Skeletal muscle cell (primary cell): ENCODE data around the gene ACBD6.
"Not testable (repeated sequence)": the region's sequence is repeated elsewhere in the genome, so short reads cannot be mapped to it uniquely, and the experiment has no call there.

Experiments
- DNase-seq: peaks from one replicate; pipeline ENCODE4 v3.0.0-alpha.2; 2010; ENCODE audit warnings: low read depth
- H3K4me3 ChIP-seq: 2 replicates; pipeline ENCODE4 v1.5.1; 2011; ENCODE audit warnings: low read depth, mild to moderate bottlenecking, control low read depth, low read length, moderate library complexity

Gene ACBD6

GRCh38 chr1:180502361-180503279 is at the start of gene ACBD6:
Gene ACBD6 (minus strand): TSS chr1:180502577. CDS start chr1:180502266, 311 bp downstream.
- peak; percentile 56 for DNase-seq
- H3K4me3 ChIP-seq = peak within 1 kb of the TSS; percentile 97

DNA sequence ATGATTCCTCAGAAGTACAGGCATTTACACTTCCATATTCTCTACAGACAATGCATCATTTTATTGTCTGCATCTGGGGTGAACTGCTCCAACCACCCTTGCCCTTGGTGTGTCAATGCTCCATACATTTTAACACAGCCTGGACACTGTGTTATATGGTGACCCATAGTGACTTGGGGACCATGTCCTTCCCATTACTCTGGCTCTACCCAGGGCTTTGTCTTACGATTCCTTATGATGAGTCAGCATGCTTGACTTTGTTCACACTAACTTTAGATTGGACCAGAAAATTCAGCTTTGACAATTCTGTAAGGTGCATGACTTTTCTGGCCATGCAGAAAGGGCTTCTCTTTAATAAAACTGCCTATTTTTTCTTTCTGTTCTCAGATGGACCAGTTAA is 49.6 kb upstream of the ACBD6 start:
- no peak for DNase-seq
- no peak overlapping the region for H3K4me3 ChIP-seq

- no peak for DNase-seq
- H3K4me3 ChIP-seq = no peak overlapping the region
Observed at GRCh38 chr1:180550241-180550640, 47.9 kb upstream of the ACBD6 start.

DNA sequence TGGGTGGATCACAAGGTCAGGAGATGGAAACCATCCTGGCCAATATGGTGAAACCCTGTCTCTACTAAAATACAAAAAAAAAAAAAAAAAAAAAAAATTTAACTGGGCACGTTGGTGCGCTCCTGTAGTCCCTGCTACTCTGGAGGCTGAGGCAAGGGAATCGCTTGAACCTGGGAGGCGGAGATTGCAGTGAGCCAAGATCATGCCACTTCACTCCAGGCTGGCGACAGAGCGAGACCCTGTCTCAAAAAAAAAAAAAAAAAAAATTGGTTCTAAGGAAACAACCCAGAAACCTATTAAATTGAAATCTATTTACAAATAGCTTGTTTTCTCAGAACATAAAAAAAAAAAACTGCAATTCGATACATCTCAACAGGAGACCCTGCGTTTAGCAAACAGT is 47.4 kb upstream of the ACBD6 start:
- not testable (repeated sequence) for DNase-seq

GRCh38 chr1:180548686-180549317 is 46.4 kb upstream of the ACBD6 start:
- DNase-seq = no peak

More for the DNA sequence above, 47.4 kb upstream of the ACBD6 start:
- H3K4me3 ChIP-seq = not testable (repeated sequence)

GRCh38 chr1:180545991-180546390 is 43.6 kb upstream of the ACBD6 start:
- no peak for DNase-seq
- no peak overlapping the region for H3K4me3 ChIP-seq

More at GRCh38 chr1:180548686-180549317, 46.4 kb upstream of the ACBD6 start:
- no peak overlapping the region for H3K4me3 ChIP-seq

GRCh38 chr1:180544050-180544449 is 41.7 kb upstream of the ACBD6 start:
- H3K4me3 ChIP-seq = no peak overlapping the region
- no peak for DNase-seq

DNA sequence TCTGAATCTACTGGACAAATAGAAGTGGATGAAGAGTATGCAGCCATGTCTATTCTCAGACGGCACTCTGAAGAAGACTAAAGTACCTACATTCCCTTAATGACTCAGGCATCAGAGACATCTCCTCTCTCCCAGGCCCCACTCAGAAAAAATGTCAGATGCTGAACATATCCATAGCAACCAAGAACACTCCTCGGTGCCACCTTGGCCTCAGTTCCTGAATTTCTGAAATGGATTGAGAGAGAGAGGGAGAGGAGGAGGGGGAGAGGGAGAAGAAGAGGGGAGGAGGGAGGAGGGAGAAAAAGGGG is 40.4 kb upstream of the ACBD6 start:
- DNase-seq = no peak
- no peak overlapping the region for H3K4me3 ChIP-seq

- DNase-seq = no peak
- H3K4me3 ChIP-seq = no peak overlapping the region
Observed at GRCh38 chr1:180542113-180542837, 39.9 kb upstream of the ACBD6 start.

DNA sequence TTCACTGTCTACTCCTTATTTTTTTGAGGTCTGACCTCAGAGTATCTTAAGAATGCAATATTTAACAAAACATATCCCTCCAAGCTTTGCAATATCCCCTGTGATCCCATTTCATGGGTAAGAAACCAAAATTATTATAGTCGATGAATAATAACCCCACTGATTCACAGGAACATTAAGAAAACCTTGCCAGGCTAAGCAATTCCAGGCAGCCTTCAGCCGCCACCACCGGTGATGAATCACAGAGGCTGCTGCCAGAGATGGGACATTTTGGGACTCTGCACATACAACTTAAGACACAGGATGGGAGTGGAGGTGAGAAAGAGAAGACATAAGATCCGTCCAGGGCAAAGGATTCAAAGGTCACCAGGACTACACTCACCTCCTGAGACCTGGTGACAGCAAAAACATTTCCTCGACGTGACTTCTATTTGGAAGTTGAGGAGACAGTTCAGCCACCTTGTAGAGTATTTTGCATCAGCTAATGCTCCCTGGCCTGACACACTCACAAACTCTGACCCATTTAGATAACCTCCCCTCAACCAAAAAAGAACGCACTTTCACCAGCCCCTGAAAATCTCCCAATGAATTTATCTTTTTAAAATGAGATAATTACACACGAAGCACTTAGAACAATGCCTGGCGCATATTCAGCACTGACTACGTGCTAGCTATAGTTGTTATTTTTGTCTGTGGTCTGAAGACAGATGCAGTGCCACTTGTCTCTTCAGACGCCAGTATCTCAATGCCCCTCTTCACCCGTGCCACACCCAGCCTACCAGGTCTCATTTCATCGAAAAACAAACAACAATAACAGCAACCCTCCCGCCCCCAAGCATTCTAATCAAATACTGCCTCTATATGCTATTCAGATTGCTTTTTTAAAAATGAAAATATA is 38.6 kb upstream of the ACBD6 start:
- DNase-seq = no peak
- H3K4me3 ChIP-seq = no peak overlapping the region

DNA sequence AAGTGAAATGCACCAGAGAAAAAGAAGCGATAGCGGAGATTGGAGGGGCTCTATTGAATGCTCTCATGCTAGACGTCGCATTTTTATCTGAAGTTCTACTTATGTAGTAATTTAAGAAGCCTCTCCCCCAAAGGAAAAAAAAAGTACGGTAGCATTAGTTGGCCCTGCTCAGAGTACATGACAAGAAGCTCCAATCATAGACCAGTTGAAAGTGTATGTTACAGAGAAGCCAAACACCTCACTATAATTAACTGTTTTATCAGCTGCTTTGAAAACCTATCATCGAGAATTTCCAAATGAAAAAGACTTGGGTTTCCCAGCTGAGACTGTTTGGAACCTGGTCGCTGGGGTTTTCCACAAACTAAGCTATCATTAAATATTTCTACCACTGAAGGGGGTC is 36.8 kb upstream of the ACBD6 start:
- no peak for DNase-seq
- no peak overlapping the region for H3K4me3 ChIP-seq

- DNase-seq = no peak
- H3K4me3 ChIP-seq = no peak overlapping the region
Observed at GRCh38 chr1:180536821-180537372, 34.5 kb upstream of the ACBD6 start.

GRCh38 chr1:180535418-180535999 is 33.1 kb upstream of the ACBD6 start:
- DNase-seq = no peak

GRCh38 chr1:180534214-180534613 is 31.8 kb upstream of the ACBD6 start:
- no peak for DNase-seq
- no peak overlapping the region for H3K4me3 ChIP-seq

More at GRCh38 chr1:180535418-180535999, 33.1 kb upstream of the ACBD6 start:
- no peak overlapping the region for H3K4me3 ChIP-seq

GRCh38 chr1:180533266-180533987 is 31.1 kb upstream of the ACBD6 start:
- H3K4me3 ChIP-seq = no peak overlapping the region
- no peak for DNase-seq

DNA sequence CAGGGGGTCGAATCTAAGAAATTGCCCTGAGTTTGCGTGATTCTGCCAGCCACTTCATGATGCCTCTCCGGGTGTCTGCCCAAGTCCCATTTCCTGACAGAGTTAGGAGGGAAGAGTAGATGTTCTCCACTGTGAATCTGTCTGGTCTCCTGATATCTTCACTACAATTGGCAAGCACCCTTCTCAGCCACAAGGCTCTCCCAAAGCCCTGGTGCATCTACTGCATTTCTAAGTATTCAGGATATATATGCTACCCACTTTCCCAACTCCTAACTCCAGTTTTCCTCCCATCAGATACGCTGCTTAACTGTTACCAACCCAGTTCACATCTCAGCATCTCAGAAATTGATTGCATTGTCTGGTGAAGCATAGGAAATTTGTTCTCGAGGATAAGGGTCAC is 30.5 kb upstream of the ACBD6 start:
- DNase-seq = no peak
- H3K4me3 ChIP-seq = no peak overlapping the region

DNA sequence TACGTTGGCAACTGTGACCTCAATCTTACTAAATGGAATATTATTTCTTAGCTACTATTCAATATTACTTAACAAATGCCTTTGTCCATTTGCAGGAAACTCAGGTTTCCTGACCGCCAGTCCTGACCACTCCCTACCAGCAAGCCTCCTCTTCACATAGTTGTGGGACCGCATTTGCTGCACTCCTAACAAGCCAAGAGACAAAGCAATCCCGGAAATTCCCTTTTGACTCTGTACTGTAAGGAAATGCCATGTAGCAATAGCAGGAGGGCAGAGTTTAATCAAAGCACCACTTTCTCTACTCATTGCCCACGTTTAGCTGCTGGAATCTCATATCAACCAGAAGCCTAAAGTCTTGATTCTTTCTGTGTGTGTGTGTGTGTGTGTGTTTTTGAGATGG is 28.1 kb upstream of the ACBD6 start:
- no peak overlapping the region for H3K4me3 ChIP-seq
- DNase-seq = peak; percentile 60

DNA sequence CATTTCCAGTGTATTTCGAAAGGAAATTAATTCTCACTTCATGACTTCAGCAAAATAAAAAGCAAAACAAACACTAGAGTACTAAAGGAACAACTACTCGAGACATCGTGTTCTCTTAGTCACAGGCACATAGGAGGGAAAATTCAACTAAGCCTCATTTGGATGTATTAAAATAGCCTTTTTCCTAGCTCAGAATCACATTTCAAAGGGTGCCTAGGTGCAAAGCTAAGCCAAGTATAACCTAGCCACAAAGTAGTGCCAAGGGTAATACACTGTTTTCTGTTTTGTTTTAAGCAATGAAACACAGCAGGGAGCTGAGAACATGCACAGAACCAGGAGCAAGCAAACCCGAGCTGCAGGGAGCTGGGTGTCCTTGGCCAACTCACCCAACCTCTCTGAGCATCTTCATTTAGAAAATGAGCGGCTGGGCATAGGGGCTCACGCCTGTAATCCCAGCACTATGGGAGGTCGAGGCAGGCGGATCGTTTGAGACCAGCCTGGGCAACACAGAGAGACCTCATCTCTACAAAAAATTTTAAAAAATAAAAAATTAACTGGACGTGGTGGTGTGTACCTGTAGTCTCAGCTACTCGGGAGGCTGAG is 26.6 kb upstream of the ACBD6 start:
- no peak overlapping the region for H3K4me3 ChIP-seq
- no peak for DNase-seq
